A549 (cell line): ENCODE measurements around the gene RBPJ. TPM values are rescaled to one million over a fixed set of nuclear protein-coding genes. Genes with fewer than 3 reads are reported as not detected.

Experiments
- ATAC-seq, 2 experiments: fragments of 200-7000 bp in 1 of 2; fragments of >200 bp in 1 of 2; cut with Nextera tagmentation in 1 of 2; cut with Tn5 transposase in 1 of 2; 3 replicates each; pipeline versions ENCODE4 v1.8.0 to v1.9.1; 2018 to 2020; ENCODE audit warnings: mild to moderate bottlenecking in 1 of 2, moderate library complexity in 1 of 2
- CTCF ChIA-PET: fragments of 300-600 bp; sonication (Branson Sonifier 250); formaldehyde crosslinking; extraction: SDS; loops from one replicate; lab custom pipeline; 2021; ENCODE audit warnings: antibody characterized with exemption, inconsistent platforms; lab: Yijun Ruan, JAX
- POLR2A ChIA-PET: fragments of 350-600 bp; formaldehyde crosslinking; extraction: SDS; loops from one replicate; lab custom pipeline; 2021; ENCODE audit warnings: antibody characterized with exemption, inconsistent platforms; lab: Yijun Ruan, JAX
- DNase-seq, 2 experiments: peaks; one replicate each; pipeline versions ENCODE4 v3.0.0 to v3.0.0-alpha.2; 2011 to 2016; ENCODE audit warnings: low read depth in 1 of 2, low spot score in 1 of 2
- FAIRE-seq: peaks from 2 replicates; lab custom pipeline; 2011; peaks lifted over from hg19 to GRCh38; lab: Jason Lieb, UNC
- H3K27ac ChIP-seq, 2 experiments: fragments of >200 bp; sonication (Bioruptor Twin); formaldehyde crosslinking; 3 replicates each; pipeline ENCODE4 v1.5.1; 2016 to 2017
- H3K4me1 ChIP-seq: fragments of >200 bp; sonication (Bioruptor Twin); formaldehyde crosslinking; 3 replicates; pipeline ENCODE4 v1.6.1; 2016
- H3K4me2 ChIP-seq: fragments of >200 bp; sonication (Bioruptor Twin); formaldehyde crosslinking; 3 replicates; pipeline ENCODE4 v1.6.1; 2016
- H3K4me3 ChIP-seq: fragments of >200 bp; sonication (Bioruptor Twin); formaldehyde crosslinking; 3 replicates; pipeline ENCODE4 v1.5.1; 2016
- H3K9me3 ChIP-seq: fragments of >200 bp; sonication (Bioruptor Twin); formaldehyde crosslinking; 3 replicates; pipeline ENCODE4 v1.6.1; 2016
- ATOH8 ChIP-seq: fragments of 250-450 bp; sonication (Bioruptor Pico); IDR thresholded peaks from 2 replicates; pipeline ENCODE4 v1.5.0; 2020; ENCODE audit warnings: low read depth, mild to moderate bottlenecking, moderate library complexity
- BCL3 ChIP-seq: fragments of >200 bp; sonication (Bioruptor Twin); formaldehyde crosslinking; IDR thresholded peaks from 3 replicates; pipeline ENCODE4 v1.6.1; 2016
- CBX2 ChIP-seq: fragments of 200-600 bp; sonication (generic); IDR thresholded peaks from 2 replicates; pipeline ENCODE4 v1.6.1; 2016; ENCODE audit warnings: low read depth, mild to moderate bottlenecking, borderline replicate concordance
- CEBPB ChIP-seq, 2 experiments: fragments of >200 bp in 1 of 2; sonication (Bioruptor Twin) in 1 of 2; formaldehyde crosslinking in 1 of 2; IDR thresholded peaks; 2 replicates each; pipeline ENCODE4 v1.6.1; 2012 to 2016
- CHD2 ChIP-seq: fragments of 150-350 bp; IDR thresholded peaks from 2 replicates; pipeline ENCODE4 v1.6.1; 2014; ENCODE audit warnings: low read length; ENCODE audit not compliant: partially characterized antibody
- E2F6 ChIP-seq: IDR thresholded peaks from 2 replicates; pipeline ENCODE4 v1.6.1; 2012; ENCODE audit warnings: low read depth, borderline replicate concordance
- FOSL2 ChIP-seq, 2 experiments: fragments of 450-650 bp in 1 of 2; fragments of >200 bp in 1 of 2; sonication (Bioruptor Twin) in 1 of 2; formaldehyde crosslinking; IDR thresholded peaks; 2 replicates each; pipeline versions ENCODE4 v1.5.0 to v1.6.1; 2016 to 2020; ENCODE audit warnings: mild to moderate bottlenecking in 1 of 2, moderate library complexity in 1 of 2
- GATA3 ChIP-seq: IDR thresholded peaks from 2 replicates; pipeline ENCODE4 v1.6.1; 2012; ENCODE audit warnings: borderline replicate concordance
- HDAC2 ChIP-seq: fragments of 200-600 bp; sonication (generic); IDR thresholded peaks from 2 replicates; pipeline ENCODE4 v1.6.1; 2016
- HEYL ChIP-seq: fragments of 250-450 bp; sonication (Bioruptor Pico); IDR thresholded peaks from 2 replicates; pipeline ENCODE4 v1.8.0; 2021; ENCODE audit warnings: mild to moderate bottlenecking, moderate library complexity
- HMGXB4 ChIP-seq: fragments of 250-450 bp; sonication (Bioruptor Pico); IDR thresholded peaks from 2 replicates; pipeline ENCODE4 v1.5.0; 2021; ENCODE audit warnings: mild to moderate bottlenecking, moderate library complexity, borderline replicate concordance
- JUN ChIP-seq, 2 experiments: fragments of >200 bp; sonication (Bioruptor Twin); formaldehyde crosslinking; IDR thresholded peaks; 2 replicates in 1 of 2; 3 replicates in 1 of 2; pipeline ENCODE4 v1.6.1; 2016 to 2017
- JUNB ChIP-seq: fragments of >200 bp; sonication (Bioruptor Twin); formaldehyde crosslinking; IDR thresholded peaks from 2 replicates; pipeline ENCODE4 v1.6.1; 2016
- MAZ ChIP-seq: fragments of 150-350 bp; IDR thresholded peaks from 2 replicates; pipeline ENCODE4 v1.6.1; 2014; ENCODE audit warnings: antibody characterized with exemption, low read depth, low read length, borderline replicate concordance
- NFE2L2 ChIP-seq: fragments of 150-350 bp; conservative IDR thresholded peaks from 2 replicates; pipeline ENCODE4 v1.6.1; 2014; ENCODE audit warnings: low read length
- PBX3 ChIP-seq: IDR thresholded peaks from 2 replicates; pipeline ENCODE4 v1.6.1; 2012
- PHF8 ChIP-seq: fragments of 200-600 bp; sonication (generic); IDR thresholded peaks from 2 replicates; pipeline ENCODE4 v1.6.1; 2016; ENCODE audit warnings: low read depth, mild to moderate bottlenecking, antibody characterized with exemption, moderate library complexity, borderline replicate concordance
- POLR2AphosphoS2 ChIP-seq: conservative IDR thresholded peaks from 2 replicates; pipeline ENCODE4 v1.6.1; 2012; ENCODE audit warnings: low read length, improper control_type of control experiment, inconsistent platforms
- RAD21 ChIP-seq, 2 experiments: fragments of >200 bp in 1 of 2; sonication (Bioruptor Twin) in 1 of 2; formaldehyde crosslinking in 1 of 2; IDR thresholded peaks in 1 of 2; conservative IDR thresholded peaks in 1 of 2; 2 replicates in 1 of 2; 3 replicates in 1 of 2; pipeline ENCODE4 v1.6.1; 2012 to 2018; ENCODE audit warnings: inconsistent platforms in 1 of 2
- RNF2 ChIP-seq: fragments of 200-600 bp; sonication (generic); IDR thresholded peaks from 2 replicates; pipeline ENCODE4 v1.6.1; 2016; ENCODE audit warnings: low read depth, mild to moderate bottlenecking, antibody characterized with exemption, moderate library complexity, borderline replicate concordance
- SMC3 ChIP-seq: fragments of >200 bp; sonication (Bioruptor Twin); formaldehyde crosslinking; IDR thresholded peaks from 3 replicates; pipeline ENCODE4 v1.6.1; 2018; ENCODE audit warnings: inconsistent platforms
- USF2 ChIP-seq: fragments of 450-650 bp; IDR thresholded peaks from 2 replicates; pipeline ENCODE4 v1.6.1; 2014; ENCODE audit warnings: antibody characterized with exemption
- ZFP36 ChIP-seq: fragments of 450-650 bp; IDR thresholded peaks from 2 replicates; pipeline ENCODE4 v1.6.1; 2014; ENCODE audit warnings: borderline replicate concordance; ENCODE audit not compliant: partially characterized antibody
- ZSCAN20 ChIP-seq: fragments of 250-450 bp; sonication (Bioruptor Pico); IDR thresholded peaks from 2 replicates; pipeline ENCODE4 v1.8.0; 2022; ENCODE audit warnings: mild to moderate bottlenecking, moderate library complexity
- WGBS: methylation state at CpG from one replicate; pipeline ENCODE4 v1.1.6; 2017; ENCODE audit errors: missing lambda C conversion rate; 5-methylcytosine and 5-hydroxymethylcytosine counted together
- polyA plus RNA-seq, 4 experiments: library from polyadenylated mRNA; depleted of rRNA in 3 of 4; stranded (reverse); fragments of >200 nt; fragmentation: RNase III in 1 of 4; extraction: RNeasy Plus Mini Kit Qiagen cat#74134 plus additional on column Dnase treatment in 1 of 4; gene quantifications; 2 replicates in 3 of 4; 3 replicates in 1 of 4; pipeline ENCODE4 v1.2.3, GENCODE V29; 2011 to 2017

RBPJ gene
- polyA plus RNA-seq, 2 of the 4 experiments (the other 2 are of a cell fraction), result 16.5 to 37.1 TPM

GRCh38 chr4:26459756-26460530, 139.1 kb downstream of the RBPJ start:
- WGBS, result 82% methylated on average over 12 of the region's 13 CpGs
- Histone ChIP-seq H3K4me1 (no peaks in the 10 kb centered on the region), H3K9me3 (no peaks in the 10 kb centered on the region), H3K4me2 (no peak overlapping the region), H3K27ac (no peak overlapping the region), H3K4me3 (no peak overlapping the region)
- ChIA-PET POLR2A (no interaction called here), CTCF (interaction anchor here (0.6 to 2.9 kb wide), 8 partner anchors 14 to 565 kb away, joined by 3 to 18 read pairs (median 4); no protein-coding TSS in a partner anchor)
- TF ChIP-seq E2F6 (no peak), USF2 (no peak), PHF8 (no peak), HEYL (no peak), POLR2AphosphoS2 (no peak), CEBPB (IDR thresholded peaks at IDR 0.05) (no peak), JUNB (no peak), SMC3 (no peak), MAZ (no peak), PBX3 (no peak), ATOH8 (CRISPR knock-in tag) (no peak), CHD2 (no peak)
- DNase-seq (no peak), FAIRE-seq (no peak), ATAC-seq (no peak)

GRCh38 chr4:26462874-26463273, 142.1 kb downstream of the RBPJ start:
- DNase-seq, result no peak
- Histone ChIP-seq H3K4me3 (no peak overlapping the region), H3K27ac (no peak overlapping the region), H3K9me3 (no peaks in the 10 kb centered on the region), H3K4me2 (no peak overlapping the region), H3K4me1 (no peaks in the 10 kb centered on the region)
- ChIA-PET POLR2A (no interaction called here), CTCF (interaction anchor here (1.0 kb wide), 1 partner anchor 11 kb away, joined by 3 read pairs; no protein-coding TSS in a partner anchor)
- WGBS, result 40% methylated on average over 2 of the region's 2 CpGs
- ATAC-seq, result no peak
- FAIRE-seq, result no peak
- TF ChIP-seq HMGXB4 (CRISPR knock-in tag) (no peak), CEBPB (IDR thresholded peaks at IDR 0.05) (no peak), ZFP36 (no peak), RNF2 (no peak), BCL3 (no peak), JUN (IDR thresholded peaks at IDR 0.05) (no peak), FOSL2 (IDR thresholded peaks at IDR 0.05) (no peak), FOSL2 (CRISPR knock-in tag; IDR thresholded peaks at IDR 0.05) (no peak), RAD21 (conservative IDR thresholded peaks at IDR 0.05 in 1 of 2, IDR thresholded peaks at IDR 0.05 in 1 of 2) (no peak), HDAC2 (no peak), NFE2L2 (no peak), PBX3 (no peak), GATA3 (no peak), ZSCAN20 (no peak), CBX2 (no peak)
